GM21723 (cell line): ENCODE results near the gene ACOT7.
"Not testable (repeated sequence)": the region's sequence is repeated elsewhere in the genome, so short reads cannot be mapped to it uniquely, and the experiment has no call there.

Source experiments
- ATAC-seq: cut with Tn5 transposase; IDR thresholded peaks from one replicate; pipeline ENCODE4 v1.9.1; 2021; ENCODE audit warnings: mild to moderate bottlenecking, moderate library complexity; ENCODE audit not compliant: unreplicated experiment

The ACOT7 gene

DNA sequence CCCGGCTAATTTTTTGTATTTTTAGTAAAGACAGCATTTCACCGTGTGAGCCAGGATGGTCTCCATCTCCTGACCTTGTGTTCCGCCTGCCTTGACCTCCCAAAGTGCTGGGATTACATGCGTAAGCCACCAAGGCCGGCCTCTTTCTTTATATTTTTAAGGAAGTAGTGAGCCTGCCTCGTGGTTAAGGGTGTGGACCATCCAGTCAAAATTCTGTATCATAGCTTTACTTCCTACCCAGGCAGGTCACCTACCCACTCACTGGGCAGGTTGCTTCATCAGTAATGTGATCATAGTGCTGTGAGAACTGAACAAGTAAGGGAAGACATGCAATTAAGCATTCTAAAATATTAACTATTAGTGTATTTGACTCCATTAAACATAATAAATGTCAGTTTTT is 8.1 kb upstream of the ACOT7 start:
- no peak for ATAC-seq

GRCh38 chr1:6399294-6399693 is 5.7 kb upstream of the ACOT7 start:
- no peak for ATAC-seq

DNA sequence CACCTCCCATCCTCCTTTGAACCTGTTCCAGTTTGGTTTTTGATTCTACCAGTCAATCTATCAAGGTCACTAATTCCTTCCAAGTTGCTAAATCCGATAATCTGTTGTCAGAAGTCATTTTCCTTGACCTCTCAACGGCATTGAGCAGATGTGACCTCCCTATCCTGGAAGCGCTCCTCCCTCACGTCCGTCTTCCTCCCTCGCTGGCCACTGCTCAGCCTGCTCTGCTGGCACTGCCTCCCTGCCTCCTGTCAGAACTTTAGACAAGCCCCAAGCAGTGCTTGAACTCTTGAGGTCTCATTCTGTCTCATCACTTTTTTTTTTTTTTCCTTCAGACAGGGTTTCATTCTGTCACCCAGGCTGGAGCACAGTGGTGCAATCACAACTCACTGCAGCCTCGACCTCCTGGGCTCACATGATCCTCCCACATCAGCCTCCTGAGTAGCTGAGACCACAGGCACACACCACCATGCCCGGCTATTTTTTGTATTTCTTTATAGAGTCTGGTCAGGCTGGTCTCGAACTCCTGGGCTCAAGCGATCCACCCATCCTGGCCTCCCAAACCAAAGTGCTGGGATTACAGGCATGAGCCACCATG is 4.4 kb upstream of the ACOT7 start:
- no peak for ATAC-seq

DNA sequence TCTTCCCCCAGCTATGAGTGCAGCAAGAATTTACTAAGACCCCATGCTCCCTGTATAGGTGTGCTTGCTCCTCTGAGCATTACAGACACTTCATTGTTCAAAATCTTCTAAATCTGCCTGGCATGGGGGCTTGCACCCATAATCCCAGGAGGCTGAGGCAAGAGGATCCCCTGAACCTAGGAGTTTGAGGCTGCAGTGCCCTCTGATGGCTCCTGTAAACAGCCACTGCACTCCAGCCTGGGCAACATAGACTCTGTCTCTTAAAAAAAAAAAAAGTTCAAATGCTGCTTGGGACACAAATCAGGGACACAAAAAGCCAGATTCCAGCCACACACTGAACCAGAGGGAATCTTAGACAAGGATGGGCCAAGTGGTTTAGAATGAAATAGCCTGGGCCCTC is 3.4 kb upstream of the ACOT7 start:
- no peak for ATAC-seq

GRCh38 chr1:6395781-6396244 is 2.2 kb upstream of the ACOT7 start:
- ATAC-seq = not testable (repeated sequence)

DNA sequence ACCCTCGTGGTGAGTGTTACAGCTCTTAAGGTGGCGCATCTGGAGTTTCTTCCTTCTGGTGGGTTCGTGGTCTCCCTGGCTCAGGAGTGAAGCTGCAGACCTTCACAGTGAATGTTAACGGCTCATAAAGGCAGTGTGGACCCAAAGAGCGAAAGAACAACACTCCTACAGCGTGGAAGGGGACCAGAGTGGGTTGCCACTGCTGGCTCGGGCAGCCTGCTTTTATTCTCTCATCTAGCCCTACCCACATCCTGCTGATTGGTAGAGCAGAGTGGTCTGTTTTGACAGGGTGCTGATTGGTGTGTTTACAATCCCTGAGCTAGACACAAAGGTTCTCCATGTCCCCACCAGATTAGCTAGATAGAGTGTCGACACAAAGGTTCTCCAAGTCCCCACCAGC is 1.6 kb upstream of the ACOT7 start:
- ATAC-seq = not testable (repeated sequence)

DNA sequence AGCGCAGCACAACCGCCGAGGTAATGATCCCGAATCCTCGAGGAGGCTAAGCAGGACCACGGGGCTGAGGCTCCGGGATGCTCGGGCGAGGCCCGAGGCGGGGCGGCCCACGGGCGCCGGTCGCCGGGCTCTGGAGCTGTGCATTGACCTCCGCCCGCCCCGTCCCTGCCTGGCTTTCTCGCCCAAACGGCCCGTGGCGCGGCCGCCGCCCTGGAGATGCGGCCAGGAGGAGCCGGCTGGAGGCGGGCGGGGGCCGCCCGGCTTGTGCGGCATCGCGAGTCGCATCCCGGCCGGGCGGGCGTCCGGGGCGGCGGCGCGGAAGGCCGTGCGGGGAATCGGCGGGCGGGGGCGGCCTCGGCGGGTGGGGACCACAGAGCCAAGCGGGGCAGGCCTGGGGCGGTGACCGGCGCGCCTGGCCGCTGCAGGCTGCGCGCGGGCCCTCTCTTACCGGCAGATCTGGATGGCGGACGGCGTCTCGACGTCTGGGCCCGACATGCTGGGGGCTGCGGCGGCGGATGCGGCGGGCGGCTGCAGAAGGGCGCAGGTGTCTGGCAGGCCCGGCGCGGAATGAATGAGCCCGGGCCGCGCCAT is 663 bp downstream of the ACOT7 start:
- no peak for ATAC-seq

DNA sequence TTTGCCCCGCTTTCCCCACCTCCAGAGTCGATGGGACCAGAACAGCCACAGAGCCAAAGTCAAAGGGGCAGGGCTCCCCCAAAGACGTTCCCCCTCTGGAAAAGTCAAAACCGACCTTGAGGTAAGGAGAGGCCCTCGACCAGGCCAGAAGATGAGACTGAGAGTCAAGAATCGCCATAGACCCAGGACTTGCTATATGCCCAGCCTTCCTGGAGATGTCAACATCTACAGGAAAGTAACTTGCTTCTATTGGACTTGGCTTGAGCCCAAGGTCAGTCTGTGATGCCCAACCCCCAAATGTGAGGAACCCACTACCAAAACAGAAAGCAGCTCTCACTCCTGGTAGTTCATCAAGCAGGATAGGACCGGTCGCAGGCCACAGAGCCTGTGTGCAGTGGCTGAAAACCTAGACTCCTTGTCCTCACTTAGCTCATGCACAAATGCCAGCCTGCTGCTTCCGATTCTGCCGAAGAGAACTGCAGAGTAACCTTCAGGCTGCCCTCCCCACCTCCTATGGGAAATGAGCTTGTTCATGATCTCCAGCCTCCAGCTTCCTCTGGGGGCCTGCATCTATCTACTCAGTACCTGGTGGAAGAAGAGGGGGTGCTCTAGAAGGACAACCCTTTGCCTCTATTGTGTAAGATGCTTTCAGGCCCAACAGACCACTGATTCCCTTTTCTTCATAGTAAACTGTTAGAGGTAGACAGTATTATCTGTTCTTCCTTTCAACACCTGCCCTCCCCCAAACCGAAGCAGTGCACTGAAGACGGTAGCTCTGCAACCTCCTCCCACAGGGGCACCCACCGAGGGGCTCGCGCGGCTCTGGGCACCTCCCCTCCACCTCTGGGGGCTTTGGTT is 1.4 kb downstream of the ACOT7 start:
- ATAC-seq = peak; percentile 5

- ATAC-seq = no peak
Measured at GRCh38 chr1:6389971-6390370, 3.6 kb downstream of the ACOT7 start.

- ATAC-seq = no peak
Measured at GRCh38 chr1:6386371-6386949, 7.1 kb downstream of the ACOT7 start.

DNA sequence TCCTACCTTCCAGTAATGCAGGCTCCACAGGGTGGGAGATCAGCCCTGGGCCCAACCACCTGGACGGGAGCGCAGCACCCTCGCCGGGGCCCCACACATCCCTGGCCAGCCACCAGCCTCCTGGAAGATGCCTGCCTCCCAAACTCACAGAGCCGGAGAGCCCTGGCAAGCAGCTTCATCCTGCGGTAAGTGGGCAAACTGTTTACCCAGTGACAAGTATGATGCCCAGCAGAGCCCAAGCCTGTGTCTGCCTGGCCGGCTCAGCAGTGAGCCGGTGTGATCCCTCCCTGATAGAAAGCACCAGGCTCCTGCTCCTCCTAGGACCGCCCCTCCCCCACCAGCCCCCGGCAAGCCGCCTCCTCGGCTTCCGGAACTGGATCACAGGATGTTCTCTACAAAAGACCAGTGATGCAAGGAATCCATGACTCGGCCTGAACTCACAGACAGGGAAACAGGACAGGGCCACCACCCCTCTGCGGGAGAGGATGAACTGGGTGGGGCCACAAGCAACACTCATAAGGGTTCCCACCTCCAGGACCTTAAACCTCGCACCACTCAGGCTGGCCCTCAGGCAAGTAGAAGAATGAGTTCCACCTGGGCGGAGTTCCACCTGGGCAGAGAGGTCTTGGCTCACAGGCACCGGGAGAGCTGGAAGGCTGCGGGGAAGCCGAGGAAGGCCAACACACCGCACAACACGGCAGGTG is 7.9 kb downstream of the ACOT7 start:
- ATAC-seq = no peak

DNA sequence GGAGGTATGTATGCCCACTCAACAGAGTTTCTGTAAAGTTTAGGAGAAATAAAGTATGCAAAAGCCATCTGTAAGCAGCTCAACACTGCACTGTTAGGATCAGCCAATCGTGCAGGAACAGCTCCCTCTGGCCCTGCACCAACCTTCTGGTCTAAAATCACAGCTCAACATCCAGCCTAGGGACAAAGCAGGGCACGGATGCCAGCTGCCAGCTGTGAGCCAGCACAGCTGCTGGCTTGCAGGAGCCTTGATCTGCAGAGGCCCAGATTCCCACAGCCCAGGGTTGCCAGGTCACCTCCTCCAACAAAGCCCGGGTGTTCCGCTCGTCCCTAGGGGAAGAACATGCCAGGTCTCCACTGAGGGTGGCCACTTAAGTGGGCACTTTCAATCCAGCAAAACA is 8.6 kb downstream of the ACOT7 start:
- ATAC-seq = no peak

DNA sequence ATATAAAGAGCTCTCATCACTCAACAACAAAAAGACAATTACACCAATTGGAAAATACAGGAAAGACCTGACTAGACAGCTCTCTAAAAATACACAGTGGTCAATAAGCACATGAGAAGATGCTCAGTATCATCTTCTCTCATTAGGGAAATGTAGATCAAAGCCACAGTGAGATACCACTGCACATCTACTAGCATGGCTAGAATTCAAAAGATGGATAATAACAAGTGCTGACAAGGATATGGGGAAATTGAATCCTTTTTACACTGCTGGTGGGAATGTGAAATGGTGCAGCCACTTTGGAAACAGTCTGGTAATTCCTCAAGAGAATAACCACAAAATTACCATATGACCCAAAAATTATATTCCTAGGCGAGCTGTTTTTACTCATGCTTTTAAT is 9.4 kb downstream of the ACOT7 start:
- ATAC-seq = no peak

DNA sequence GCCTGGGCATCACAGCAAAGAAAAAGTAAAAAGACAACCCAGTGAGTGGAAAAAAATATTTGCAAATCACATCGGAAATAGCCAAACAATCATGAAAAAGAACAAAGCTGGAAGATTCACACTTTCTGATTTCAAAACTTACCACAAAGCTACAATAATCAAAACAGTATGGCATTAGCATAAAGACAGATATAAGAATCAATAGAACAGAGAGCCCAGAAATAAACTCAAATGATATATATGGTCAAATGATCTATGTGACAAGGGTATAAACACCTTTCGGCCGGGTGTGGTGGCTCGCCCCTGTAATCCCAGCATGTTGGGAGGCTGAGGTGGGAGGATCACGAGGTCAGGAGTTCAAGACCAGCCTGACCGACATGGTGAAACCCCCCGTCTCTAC is 13.5 kb downstream of the ACOT7 start:
- no peak for ATAC-seq

- ATAC-seq = no peak
Measured at GRCh38 chr1:6378096-6378746, 15.3 kb downstream of the ACOT7 start.

GRCh38 chr1:6373961-6374720 is 19.4 kb downstream of the ACOT7 start:
- ATAC-seq = no peak

DNA sequence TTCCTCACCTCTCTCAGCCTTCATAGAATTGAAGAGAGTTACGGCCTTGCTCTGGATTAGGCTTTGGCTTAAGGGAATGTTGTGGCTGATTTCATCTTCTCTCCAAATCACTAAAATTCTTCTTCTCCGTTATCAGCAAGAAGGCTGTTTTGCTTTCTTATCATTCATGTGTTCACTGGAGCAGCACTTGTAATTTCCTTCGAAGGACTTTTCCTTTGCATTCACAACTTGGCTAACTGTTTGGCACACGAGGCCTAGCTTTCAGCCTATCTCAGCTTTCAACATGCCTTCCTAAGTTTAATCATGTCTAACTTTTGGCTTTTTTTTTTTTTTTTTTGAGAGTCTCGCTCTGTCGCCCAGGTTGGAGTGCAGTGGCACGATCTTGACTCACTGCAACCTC is 21.3 kb downstream of the ACOT7 start:
- ATAC-seq = not testable (repeated sequence)

GRCh38 chr1:6370006-6370405 is 23.6 kb downstream of the ACOT7 start:
- ATAC-seq = no peak

GRCh38 chr1:6367381-6368012 is 26.1 kb downstream of the ACOT7 start:
- no peak for ATAC-seq
